ENCODE data around the gene TMEM167A.

The TMEM167A gene, protein sequence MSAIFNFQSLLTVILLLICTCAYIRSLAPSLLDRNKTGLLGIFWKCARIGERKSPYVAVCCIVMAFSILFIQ

DNA sequence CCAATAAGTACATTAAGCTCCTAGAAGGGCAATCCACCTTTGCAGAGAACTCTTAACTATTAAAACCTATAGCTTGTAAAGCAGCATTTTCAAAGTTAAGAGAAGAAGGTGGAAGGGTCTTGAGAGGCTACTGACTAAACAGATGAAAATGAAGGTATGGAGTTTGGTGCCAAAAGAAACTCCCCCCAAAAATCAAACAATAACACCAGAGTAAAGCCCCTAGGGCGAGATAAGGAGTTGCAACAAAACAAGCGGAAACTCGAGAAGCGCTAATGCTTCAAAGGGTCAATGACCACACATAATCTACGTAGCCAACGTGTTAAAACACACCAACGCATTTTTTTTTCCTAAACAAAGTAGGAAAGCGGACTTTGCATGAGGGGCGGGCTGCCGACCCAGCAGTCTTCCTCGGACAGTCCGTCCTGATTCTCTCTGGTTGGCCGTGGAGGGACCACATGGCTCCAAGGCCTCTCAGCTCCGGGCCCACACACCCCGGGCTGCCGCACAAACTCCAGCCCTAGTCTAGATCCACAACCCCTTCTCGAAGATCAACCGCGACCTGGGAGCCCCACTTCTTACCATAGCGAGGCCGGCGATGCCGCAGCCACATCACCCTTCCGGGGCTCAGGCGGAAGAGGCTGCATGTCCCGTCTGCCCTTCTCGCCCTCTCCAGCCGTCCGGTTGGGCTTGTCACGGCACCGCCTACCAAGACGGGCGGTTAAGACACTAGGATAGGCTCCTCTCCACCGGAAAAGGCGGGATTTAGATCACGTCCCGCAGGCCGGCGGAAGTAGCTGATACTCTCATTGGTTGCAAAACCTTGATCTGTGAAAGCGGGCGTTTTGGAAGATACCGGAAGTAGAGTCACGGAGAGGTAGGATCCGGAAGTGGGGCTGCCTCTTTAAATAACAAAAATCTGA is at the start of gene TMEM167A, which contains the start of gene XRCC4:
TMEM167A (minus strand) TSS at position 653 of the 920 bp plus-strand sequence; CDS start at position 582, 71 bp downstream.
XRCC4 (plus strand) TSS at position 806 of the 920 bp plus-strand sequence. CDS start 27,373 bp downstream, outside the sequence.
- peak; percentile 86 for DNase-seq (ENCODE audit: low spot score)
- in situ Hi-C loops (cut with MboI; ENCODE audit: low pct_unique_long_range_greater_than_20kb, low sequenced_read_pairs, unreplicated experiment): no loop called here
- TF ChIP-seq CTCF (IDR thresholded peaks at IDR 0.05; ENCODE audit: extremely low read depth, insufficient read depth, missing control alignments): no peak

GRCh38 chr5:83126501-83126900 is 49.3 kb upstream of the TMEM167A start:
- no peak for TF ChIP-seq CTCF (IDR thresholded peaks at IDR 0.05; ENCODE audit: extremely low read depth, insufficient read depth, missing control alignments)
- in situ Hi-C loops (cut with MboI; ENCODE audit: low pct_unique_long_range_greater_than_20kb, low sequenced_read_pairs, unreplicated experiment): no loop called here
- no peak for DNase-seq (ENCODE audit: low spot score)

- no peak for TF ChIP-seq CTCF (IDR thresholded peaks at IDR 0.05; ENCODE audit: extremely low read depth, insufficient read depth, missing control alignments)
- no peak for DNase-seq (ENCODE audit: low spot score)
- in situ Hi-C loops (cut with MboI; ENCODE audit: low pct_unique_long_range_greater_than_20kb, low sequenced_read_pairs, unreplicated experiment): no loop called here
Observed at GRCh38 chr5:83125560-83125959, 48.4 kb upstream of the TMEM167A start.

DNA sequence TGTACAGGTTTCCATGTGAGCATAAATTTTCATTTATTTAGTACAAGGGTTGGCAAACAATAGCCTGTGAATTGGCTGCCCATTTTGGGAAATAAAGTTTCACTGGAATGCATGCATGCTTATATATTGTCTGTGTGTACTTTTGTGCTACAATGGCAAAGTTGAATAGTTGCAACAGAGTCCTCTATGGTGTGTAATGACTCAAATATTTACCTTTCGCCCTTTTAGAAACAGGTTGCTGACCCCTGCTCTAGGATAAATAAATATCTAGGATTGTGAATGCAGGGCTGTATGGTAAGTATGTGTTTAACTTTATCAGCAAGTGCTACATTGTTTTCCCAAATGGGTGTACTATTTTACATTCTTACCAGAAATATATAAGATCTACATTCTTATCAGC is 47.4 kb upstream of the TMEM167A start:
- no peak for TF ChIP-seq CTCF (IDR thresholded peaks at IDR 0.05; ENCODE audit: extremely low read depth, insufficient read depth, missing control alignments)
- no peak for DNase-seq (ENCODE audit: low spot score)
- in situ Hi-C loops (cut with MboI; ENCODE audit: low pct_unique_long_range_greater_than_20kb, low sequenced_read_pairs, unreplicated experiment): no loop called here

DNA sequence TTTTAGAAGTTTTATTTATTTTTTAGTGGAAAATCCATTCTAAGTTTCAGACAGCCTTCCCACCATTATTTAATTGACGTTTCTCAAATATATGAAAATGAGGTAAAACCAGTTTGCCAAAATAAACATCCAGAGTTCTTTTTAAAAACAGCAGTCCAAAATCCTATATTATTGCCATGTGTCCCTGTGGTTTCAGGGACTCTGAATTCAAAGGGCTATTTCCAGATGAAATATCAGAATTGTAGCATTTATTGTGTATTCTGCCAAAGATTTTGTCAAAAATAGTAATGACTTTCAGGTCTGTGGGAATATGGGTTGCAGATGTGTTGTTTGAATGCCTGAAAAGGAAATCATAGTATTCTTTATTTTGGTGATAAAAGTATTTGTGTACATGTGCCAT is 41.8 kb upstream of the TMEM167A start:
- in situ Hi-C loops (cut with MboI; ENCODE audit: low pct_unique_long_range_greater_than_20kb, low sequenced_read_pairs, unreplicated experiment): no loop called here
- TF ChIP-seq CTCF (IDR thresholded peaks at IDR 0.05; ENCODE audit: extremely low read depth, insufficient read depth, missing control alignments): no peak
- DNase-seq (ENCODE audit: low spot score): no peak

GRCh38 chr5:83118471-83118870 is 41.3 kb upstream of the TMEM167A start:
- in situ Hi-C loops (cut with MboI; ENCODE audit: low pct_unique_long_range_greater_than_20kb, low sequenced_read_pairs, unreplicated experiment): no loop called here
- no peak for DNase-seq (ENCODE audit: low spot score)
- TF ChIP-seq CTCF (IDR thresholded peaks at IDR 0.05; ENCODE audit: extremely low read depth, insufficient read depth, missing control alignments): no peak

All from GM13977 (cell line).